NCI-H146 treated with DMSO at 0.1 percent for 48 hours (cell line): Measurements from ENCODE around the gene TMEM207.
A peak's percentile ranks its signal among the peaks of the same experiment; 100 is the strongest.

Experiments
- DNase-seq: peaks from one replicate; lab custom pipeline; 2025; ENCODE audit not compliant: unreplicated experiment; lab: John Stamatoyannopoulos, UW

The TMEM207 gene

GRCh38 chr3:190444576-190445145, 5.0 kb downstream of the TMEM207 start:
- DNase-seq: no peak

DNA sequence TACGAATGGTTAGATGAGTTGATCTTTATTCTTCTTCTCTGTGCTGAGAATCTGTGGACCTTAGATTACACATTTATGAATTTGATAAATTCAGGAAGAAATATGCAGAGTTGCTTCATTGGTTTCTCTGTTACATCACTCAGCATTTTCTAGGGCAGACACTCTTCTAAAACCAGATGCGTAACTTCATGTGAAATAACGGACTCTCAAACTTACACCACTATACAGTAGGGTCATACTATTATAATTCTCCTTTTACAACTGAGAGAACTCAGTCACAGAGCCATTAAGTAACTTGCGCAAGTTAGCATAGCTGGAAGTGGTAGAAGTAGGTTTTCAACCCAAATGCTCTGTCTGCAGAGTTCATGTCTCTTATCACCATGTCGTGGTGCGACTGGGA, 5.7 kb downstream of the TMEM207 start:
- no peak for DNase-seq

DNA sequence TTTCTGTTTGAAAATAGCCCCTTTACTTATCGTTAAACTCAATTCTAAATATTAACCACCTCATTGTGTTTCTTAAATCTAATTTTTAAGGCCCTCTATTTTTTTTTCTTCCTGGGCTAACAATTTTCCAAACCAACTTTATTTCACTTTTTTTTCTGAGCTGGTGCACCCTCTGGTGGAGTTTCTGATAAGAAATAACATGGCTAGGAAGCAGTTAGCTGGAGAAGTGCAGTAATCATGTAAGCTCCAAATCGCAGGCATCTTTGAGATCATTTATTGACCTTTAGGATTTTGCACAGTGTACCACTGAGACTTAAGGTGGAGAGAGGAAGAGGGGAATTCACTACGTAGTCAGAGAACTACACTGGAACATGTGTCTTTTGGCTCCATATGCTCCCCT, 6.4 kb downstream of the TMEM207 start:
- no peak for DNase-seq

DNA sequence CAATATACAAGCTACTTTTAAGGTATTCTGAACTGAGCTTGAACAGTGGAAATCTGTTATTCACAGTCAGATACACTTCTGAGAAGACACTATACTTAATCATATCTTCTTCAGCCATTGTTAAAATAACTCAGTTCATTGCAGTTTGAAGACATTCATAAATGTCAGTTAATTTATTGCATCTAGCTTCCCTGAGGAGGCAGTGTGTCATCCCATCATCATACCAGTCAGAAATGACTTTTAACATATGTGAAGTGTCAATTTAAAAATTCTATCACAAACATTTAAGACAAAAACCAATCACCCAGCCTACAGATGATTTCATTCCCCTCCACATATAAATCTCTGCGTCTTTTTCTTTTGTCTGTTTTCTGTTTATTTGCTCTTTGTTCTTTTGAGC, 7.5 kb downstream of the TMEM207 start:
- no peak for DNase-seq

DNA sequence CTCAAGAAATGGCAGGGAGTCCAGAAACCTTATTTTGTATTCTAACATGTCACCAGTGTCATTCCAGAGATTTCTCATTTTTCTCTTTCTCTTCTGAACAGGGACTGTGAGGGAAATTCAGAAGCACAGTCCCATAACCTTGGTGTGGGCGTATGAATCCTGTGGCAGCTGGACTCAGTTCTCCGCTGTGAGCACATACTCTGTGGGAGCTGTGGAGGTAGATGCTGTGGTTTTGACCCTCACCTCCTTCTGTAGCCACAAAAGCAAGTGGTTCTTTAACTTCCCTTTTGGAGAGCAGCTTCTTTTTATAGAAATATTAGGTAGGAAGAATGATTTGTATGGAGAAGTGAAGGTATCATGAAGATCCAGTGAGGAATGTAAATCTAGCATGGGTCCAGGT, 13.4 kb downstream of the TMEM207 start:
- DNase-seq: no peak

GRCh38 chr3:190435618-190436017, 14.1 kb downstream of the TMEM207 start:
- no peak for DNase-seq

DNA sequence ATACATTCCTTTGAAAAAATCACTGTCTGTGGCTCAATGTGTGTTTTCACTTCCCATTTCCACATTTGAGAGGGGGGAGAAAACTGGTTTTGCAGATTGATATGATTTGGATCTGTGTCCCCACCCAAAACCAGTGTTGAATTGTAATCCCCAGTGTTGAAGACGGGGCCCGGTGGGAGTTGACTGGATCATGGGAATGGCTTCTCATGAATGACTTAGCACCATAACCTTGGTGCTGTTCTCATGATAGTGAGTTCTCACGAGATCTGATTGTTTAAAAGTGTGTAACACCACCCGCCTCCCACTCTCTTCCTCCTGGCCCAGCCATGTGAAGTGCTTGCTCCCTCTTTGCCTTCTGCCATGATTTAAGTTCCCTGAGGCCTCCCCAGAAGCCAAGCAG, 16.1 kb downstream of the TMEM207 start:
- no peak for DNase-seq

GRCh38 chr3:190432216-190432615, 17.5 kb downstream of the TMEM207 start:
- no peak for DNase-seq

- no peak for DNase-seq
Observed at GRCh38 chr3:190430906-190431305, 18.8 kb downstream of the TMEM207 start.

GRCh38 chr3:190429681-190430080, 20.0 kb downstream of the TMEM207 start:
- no peak for DNase-seq

- no peak for DNase-seq
Observed at GRCh38 chr3:190426806-190427507, 22.7 kb downstream of the TMEM207 start.

GRCh38 chr3:190425833-190426232, 23.9 kb downstream of the TMEM207 start:
- no peak for DNase-seq

GRCh38 chr3:190424478-190425439, 24.9 kb downstream of the TMEM207 start:
- peak; percentile 92 for DNase-seq

DNA sequence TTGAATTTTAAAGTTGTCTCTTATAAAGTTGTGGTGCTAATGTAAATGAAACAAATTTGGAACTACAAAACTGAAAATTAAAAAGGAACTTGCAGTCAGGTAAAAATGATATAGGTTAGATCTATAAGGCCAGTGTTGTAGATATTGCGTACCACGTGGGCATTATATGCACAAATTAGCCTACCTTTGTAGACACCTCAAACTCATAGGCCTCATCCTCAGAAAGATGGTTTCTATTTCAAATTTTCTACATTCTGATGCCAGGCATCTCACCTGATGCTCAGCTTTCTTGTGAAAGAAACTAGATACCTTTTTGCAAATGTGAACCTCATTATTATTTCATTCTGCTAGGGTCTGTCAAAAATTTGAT, 25.6 kb downstream of the TMEM207 start:
- no peak for DNase-seq

DNA sequence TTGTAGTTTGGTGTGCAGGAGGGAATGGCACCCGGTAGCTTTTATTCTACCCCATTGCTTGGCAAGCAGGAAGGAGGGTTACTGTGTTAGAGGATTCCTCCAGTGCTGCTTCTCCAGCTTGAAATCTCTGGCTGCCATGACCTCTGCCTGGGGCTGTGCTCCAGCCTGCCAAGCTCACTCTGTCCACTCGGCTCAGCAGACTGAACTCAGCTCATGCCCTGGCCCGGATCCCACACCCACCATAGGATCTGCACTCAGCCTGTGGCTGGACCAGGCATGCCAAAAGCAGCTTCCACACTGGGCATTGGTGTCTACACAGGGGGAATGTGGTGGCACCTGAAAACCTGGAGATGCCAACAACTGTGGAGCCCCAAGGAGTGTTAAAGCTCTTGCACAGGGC, 35.4 kb downstream of the TMEM207 start:
- no peak for DNase-seq

DNA sequence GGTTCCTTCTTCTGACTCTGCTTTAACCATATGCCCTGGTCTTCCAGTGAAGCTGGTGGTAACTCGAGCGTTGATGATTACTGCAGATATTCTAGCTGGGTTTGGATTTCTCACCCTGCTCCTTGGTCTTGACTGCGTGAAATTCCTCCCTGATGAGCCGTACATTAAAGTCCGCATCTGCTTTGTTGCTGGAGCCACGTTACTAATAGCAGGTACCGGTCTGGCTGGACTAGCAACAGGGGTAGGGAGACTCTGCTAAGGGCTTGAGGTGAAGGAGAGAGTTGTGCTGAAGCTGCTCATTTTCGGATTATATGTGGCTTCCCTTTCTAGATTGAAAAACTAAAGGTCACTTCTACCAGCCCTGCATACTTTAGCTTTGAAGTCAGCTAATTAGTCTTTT, 45.0 kb downstream of the TMEM207 start:
- no peak for DNase-seq

DNA sequence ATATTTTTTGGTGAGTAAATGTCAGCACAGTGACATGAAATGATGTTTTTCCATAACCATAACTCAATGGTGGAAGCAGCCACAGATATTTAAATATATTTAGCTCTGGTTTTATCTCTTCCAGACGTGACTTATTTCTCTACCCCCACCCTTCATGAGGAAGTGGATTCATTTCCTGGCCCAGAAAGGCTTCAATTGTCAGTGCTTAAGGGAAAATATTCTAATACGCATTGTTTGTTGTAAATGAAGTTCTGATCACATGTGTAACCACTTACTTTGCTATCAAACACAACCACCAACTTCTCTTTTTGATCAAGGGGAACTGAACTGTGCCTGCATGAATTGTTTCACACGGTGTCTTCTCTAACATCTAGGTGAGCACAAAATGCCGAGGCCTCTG, 47.7 kb downstream of the TMEM207 start:
- DNase-seq: no peak

DNA sequence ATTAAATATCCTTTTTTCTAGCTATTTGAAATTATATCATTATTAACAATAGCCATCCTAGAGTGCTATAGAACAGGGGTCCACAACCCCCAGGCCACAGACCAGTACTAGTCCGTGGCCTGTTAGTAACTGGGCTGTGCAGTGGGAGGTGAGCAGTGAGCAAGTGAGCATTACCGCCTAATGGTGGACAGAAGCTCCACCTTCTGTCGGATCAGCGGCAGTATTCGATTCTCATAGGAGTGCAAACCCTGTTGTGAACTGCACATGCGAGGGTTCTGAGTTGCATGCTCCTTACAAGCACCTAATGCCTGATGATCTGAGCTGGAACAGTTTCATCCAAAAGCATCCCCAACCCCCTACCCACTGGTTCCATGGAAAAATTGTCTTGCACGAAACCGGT, 50.0 kb downstream of the TMEM207 start:
- DNase-seq: no peak

DNA sequence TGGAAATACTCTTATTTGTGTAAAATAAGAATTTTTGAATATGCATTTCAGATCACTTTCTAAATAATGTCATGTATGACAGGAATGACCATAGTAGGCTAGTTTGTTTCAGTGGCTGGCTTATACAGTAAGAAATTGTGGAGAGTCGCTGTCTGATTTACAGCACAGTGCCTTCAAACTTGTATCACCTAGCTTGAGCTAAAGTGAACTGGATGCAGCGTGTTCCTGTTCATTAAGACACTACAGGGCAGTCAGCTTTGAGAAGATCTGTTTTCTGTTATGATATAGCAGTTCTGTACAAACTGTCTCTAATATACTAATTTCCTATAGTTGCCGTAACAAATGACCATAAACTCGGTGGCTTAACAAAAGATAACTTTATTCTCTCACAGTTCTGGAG, 51.8 kb downstream of the TMEM207 start:
- DNase-seq: no peak

DNA sequence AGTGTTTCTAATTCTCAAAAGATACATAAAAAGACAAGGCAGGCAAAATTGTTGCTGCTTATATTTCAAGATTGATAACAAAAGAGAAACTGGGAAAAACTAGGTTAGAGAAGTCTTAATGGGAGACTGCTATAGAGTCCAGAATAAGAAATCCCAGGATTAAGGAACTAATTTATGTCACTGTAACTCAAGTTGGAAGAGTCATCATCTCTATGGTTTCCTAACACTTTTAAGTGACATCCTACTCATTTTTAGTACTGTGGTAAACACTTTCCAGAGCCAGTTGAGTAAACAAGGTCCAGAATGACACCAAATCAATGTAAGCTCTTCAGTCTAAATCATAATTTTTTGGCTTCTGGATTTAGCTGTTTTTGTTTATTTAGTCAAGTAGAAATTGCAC, 53.7 kb downstream of the TMEM207 start:
- DNase-seq: no peak

GRCh38 chr3:190388703-190389102, 61.0 kb downstream of the TMEM207 start:
- no peak for DNase-seq

DNA sequence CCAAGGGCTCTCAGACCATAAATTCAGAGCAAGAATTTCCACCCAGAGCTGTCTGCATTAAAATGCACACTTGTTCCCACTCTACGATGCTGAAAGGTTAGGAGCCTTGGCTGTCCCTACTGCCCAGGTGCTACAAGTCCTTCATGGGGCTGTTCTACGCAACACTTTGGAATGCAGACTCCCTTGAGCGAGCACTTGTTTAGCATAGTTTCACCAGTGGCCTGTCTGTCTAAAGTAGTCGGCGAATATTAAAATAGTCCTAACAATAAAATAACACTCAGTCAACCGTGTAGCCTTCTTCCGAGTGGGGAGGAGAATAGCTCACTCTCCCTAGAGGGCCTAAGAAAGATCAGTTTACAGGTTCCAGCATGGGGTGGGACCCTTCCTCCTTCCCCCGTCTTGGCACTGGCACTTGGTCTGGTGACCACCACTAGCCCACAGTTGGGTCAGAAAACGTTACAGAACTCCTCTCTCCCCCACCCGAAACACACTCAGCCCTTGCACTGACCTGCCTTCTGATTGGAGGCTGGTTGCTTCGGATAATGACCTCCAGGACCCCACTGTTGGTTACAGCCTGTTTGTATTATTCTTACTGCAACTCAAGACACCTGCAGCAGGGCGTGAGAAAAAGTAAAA, 62.0 kb downstream of the TMEM207 start, which contains the start of gene CLDN16:
Gene CLDN16, plus strand, starts transcription at position 586 of the 636 bp plus-strand sequence. CDS start 167 bp downstream, outside the sequence.
- no peak for DNase-seq
